WTC11 (cell line): ENCODE data around the gene LRRC8A. TPM values are rescaled to one million over a fixed set of nuclear protein-coding genes. Genes with fewer than 3 reads are reported as not detected.

Source experiments
- EMX1 ChIP-seq: fragments of 250-450 bp; sonication (Bioruptor Pico); IDR thresholded peaks from 2 replicates; pipeline ENCODE4 v1.8.0; 2021; ENCODE audit warnings: mild to moderate bottlenecking
- ERG ChIP-seq: fragments of 250-450 bp; sonication (Bioruptor Pico); IDR thresholded peaks from 2 replicates; pipeline ENCODE4 v1.8.0; 2021; ENCODE audit warnings: mild to moderate bottlenecking
- FOXK1 ChIP-seq: sonication (generic); formaldehyde crosslinking; IDR thresholded peaks from 2 replicates; pipeline ENCODE4 v1.8.0; 2022; ENCODE audit warnings: mild to moderate bottlenecking, moderate library complexity, missing genetic modification reagents
- KAT7 ChIP-seq: sonication (generic); formaldehyde crosslinking; IDR thresholded peaks from 2 replicates; pipeline ENCODE4 v1.8.1; 2023; ENCODE audit warnings: missing genetic modification reagents, mild to moderate bottlenecking, borderline replicate concordance
- NFATC4 ChIP-seq: fragments of 250-450 bp; sonication (Bioruptor Pico); IDR thresholded peaks from 2 replicates; pipeline ENCODE4 v1.9.0; 2021; ENCODE audit warnings: mild to moderate bottlenecking
- NR2C2 ChIP-seq: sonication (generic); formaldehyde crosslinking; IDR thresholded peaks from 2 replicates; pipeline ENCODE4 v1.8.0; 2022; ENCODE audit warnings: mild to moderate bottlenecking, missing genetic modification reagents
- NR3C1 ChIP-seq: sonication (generic); formaldehyde crosslinking; conservative IDR thresholded peaks from 2 replicates; pipeline ENCODE4 v1.8.1; 2023; ENCODE audit warnings: low read depth, mild to moderate bottlenecking, missing genetic modification reagents
- RELA ChIP-seq: sonication (generic); formaldehyde crosslinking; IDR thresholded peaks from 2 replicates; pipeline ENCODE4 v1.8.1; 2022; ENCODE audit warnings: missing genetic modification reagents, mild to moderate bottlenecking, borderline replicate concordance
- TP53 ChIP-seq: sonication (generic); formaldehyde crosslinking; IDR thresholded peaks from 2 replicates; pipeline ENCODE4 v1.8.1; 2023; ENCODE audit warnings: mild to moderate bottlenecking, missing genetic modification reagents
- ZNF219 ChIP-seq: sonication (generic); formaldehyde crosslinking; IDR thresholded peaks from 2 replicates; pipeline ENCODE4 v1.8.0; 2023; ENCODE audit warnings: missing genetic modification reagents, mild to moderate bottlenecking, borderline replicate concordance
- ZNF232 ChIP-seq: sonication (generic); formaldehyde crosslinking; IDR thresholded peaks from 2 replicates; pipeline ENCODE4 v1.8.0; 2022; ENCODE audit warnings: mild to moderate bottlenecking, missing genetic modification reagents
- ZSCAN18 ChIP-seq: fragments of 250-450 bp; sonication (Bioruptor Pico); IDR thresholded peaks from 2 replicates; pipeline ENCODE4 v2.1.2; 2022; ENCODE audit warnings: mild to moderate bottlenecking, moderate library complexity
- total RNA-seq: library from RNA; stranded (reverse); gene quantifications from 3 replicates; pipeline ENCODE4 v1.2.3, GENCODE V29; 2021
- TF ChIP-seq, protein P1 (sequence below): sonication (generic); formaldehyde crosslinking; IDR thresholded peaks from 2 replicates; pipeline ENCODE4 v1.8.0; 2022; ENCODE audit warnings: mild to moderate bottlenecking, missing genetic modification reagents
- TF ChIP-seq, protein P2 (sequence below): fragments of 250-450 bp; sonication (Bioruptor Pico); IDR thresholded peaks from 2 replicates; pipeline ENCODE4 v1.9.0; 2021; ENCODE audit warnings: mild to moderate bottlenecking
- TF ChIP-seq, protein P3 (sequence below): fragments of 200-600 bp; IDR thresholded peaks from 2 replicates; pipeline ENCODE4 v1.8.0; 2022; ENCODE audit warnings: antibody characterized with exemption
- TF ChIP-seq, protein P4 (sequence below): sonication (generic); formaldehyde crosslinking; IDR thresholded peaks from 2 replicates; pipeline ENCODE4 v1.8.0; 2022; ENCODE audit warnings: mild to moderate bottlenecking, missing genetic modification reagents
- TF ChIP-seq, protein P5 (sequence below): sonication (generic); formaldehyde crosslinking; IDR thresholded peaks from 2 replicates; pipeline ENCODE4 v1.8.0; 2022; ENCODE audit warnings: mild to moderate bottlenecking, missing genetic modification reagents
- TF ChIP-seq, protein P6 (sequence below): sonication (generic); formaldehyde crosslinking; IDR thresholded peaks from 2 replicates; pipeline ENCODE4 v1.8.1; 2023; ENCODE audit warnings: mild to moderate bottlenecking, missing genetic modification reagents, borderline replicate concordance
- TF ChIP-seq, protein P7 (sequence below): sonication (generic); formaldehyde crosslinking; IDR thresholded peaks from 2 replicates; pipeline ENCODE4 v1.8.1; 2022; ENCODE audit warnings: low read depth, missing genetic modification reagents, borderline replicate concordance
- TF ChIP-seq, protein P8 (sequence below): sonication (generic); formaldehyde crosslinking; IDR thresholded peaks from 2 replicates; pipeline ENCODE4 v1.8.1; 2023; ENCODE audit warnings: mild to moderate bottlenecking, missing genetic modification reagents

Gene LRRC8A
- total RNA-seq, 1 experiment from 2014 or later: 83.5 TPM

DNA sequence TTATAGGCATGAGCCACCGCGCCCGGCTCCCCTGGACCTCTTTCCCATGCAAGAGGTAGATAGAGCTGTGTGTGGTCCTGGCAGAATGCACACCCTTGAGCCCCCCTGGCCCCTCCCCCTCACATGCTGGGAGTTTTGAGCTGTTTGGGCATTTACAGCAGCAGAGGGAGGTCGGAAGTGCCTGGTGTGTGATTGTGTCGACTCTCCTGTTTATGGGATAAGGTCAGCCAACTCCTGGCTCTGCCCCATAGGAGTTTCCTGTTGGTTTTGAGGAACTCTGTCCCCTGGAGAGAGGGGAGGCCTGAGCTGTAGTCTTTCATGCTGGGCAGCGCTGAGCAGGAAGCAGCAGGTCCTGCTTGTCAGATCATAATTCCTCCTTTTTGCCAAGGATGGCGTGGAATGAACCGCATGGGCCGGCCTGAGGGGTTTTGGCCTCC is 6.0 kb downstream of the LRRC8A start (continued):
- TF ChIP-seq, protein P1, sequence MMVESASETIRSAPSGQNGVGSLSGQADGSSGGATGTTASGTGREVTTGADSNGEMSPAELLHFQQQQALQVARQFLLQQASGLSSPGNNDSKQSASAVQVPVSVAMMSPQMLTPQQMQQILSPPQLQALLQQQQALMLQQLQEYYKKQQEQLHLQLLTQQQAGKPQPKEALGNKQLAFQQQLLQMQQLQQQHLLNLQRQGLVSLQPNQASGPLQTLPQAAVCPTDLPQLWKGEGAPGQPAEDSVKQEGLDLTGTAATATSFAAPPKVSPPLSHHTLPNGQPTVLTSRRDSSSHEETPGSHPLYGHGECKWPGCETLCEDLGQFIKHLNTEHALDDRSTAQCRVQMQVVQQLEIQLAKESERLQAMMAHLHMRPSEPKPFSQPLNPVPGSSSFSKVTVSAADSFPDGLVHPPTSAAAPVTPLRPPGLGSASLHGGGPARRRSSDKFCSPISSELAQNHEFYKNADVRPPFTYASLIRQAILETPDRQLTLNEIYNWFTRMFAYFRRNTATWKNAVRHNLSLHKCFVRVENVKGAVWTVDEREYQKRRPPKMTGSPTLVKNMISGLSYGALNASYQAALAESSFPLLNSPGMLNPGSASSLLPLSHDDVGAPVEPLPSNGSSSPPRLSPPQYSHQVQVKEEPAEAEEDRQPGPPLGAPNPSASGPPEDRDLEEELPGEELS (CRISPR knock-in tag): peak; percentile 96
- TF ChIP-seq ERG (CRISPR knock-in tag): no peak
- TF ChIP-seq NFATC4 (CRISPR knock-in tag): no peak
- TF ChIP-seq, protein P2, sequence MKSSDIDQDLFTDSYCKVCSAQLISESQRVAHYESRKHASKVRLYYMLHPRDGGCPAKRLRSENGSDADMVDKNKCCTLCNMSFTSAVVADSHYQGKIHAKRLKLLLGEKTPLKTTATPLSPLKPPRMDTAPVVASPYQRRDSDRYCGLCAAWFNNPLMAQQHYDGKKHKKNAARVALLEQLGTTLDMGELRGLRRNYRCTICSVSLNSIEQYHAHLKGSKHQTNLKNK (CRISPR knock-in tag): no peak
- no peak for TF ChIP-seq NR3C1
- TF ChIP-seq, protein P3, sequence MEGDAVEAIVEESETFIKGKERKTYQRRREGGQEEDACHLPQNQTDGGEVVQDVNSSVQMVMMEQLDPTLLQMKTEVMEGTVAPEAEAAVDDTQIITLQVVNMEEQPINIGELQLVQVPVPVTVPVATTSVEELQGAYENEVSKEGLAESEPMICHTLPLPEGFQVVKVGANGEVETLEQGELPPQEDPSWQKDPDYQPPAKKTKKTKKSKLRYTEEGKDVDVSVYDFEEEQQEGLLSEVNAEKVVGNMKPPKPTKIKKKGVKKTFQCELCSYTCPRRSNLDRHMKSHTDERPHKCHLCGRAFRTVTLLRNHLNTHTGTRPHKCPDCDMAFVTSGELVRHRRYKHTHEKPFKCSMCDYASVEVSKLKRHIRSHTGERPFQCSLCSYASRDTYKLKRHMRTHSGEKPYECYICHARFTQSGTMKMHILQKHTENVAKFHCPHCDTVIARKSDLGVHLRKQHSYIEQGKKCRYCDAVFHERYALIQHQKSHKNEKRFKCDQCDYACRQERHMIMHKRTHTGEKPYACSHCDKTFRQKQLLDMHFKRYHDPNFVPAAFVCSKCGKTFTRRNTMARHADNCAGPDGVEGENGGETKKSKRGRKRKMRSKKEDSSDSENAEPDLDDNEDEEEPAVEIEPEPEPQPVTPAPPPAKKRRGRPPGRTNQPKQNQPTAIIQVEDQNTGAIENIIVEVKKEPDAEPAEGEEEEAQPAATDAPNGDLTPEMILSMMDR: no peak
- no peak for TF ChIP-seq TP53 (CRISPR knock-in tag)
- no peak for TF ChIP-seq ZSCAN18 (CRISPR knock-in tag)
- TF ChIP-seq RELA (CRISPR knock-in tag): no peak
- TF ChIP-seq NR2C2 (CRISPR knock-in tag): no peak
- TF ChIP-seq FOXK1 (CRISPR knock-in tag): peak; percentile 91
- TF ChIP-seq, protein P4, sequence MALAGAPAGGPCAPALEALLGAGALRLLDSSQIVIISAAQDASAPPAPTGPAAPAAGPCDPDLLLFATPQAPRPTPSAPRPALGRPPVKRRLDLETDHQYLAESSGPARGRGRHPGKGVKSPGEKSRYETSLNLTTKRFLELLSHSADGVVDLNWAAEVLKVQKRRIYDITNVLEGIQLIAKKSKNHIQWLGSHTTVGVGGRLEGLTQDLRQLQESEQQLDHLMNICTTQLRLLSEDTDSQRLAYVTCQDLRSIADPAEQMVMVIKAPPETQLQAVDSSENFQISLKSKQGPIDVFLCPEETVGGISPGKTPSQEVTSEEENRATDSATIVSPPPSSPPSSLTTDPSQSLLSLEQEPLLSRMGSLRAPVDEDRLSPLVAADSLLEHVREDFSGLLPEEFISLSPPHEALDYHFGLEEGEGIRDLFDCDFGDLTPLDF (CRISPR knock-in tag): no peak
- no peak for TF ChIP-seq EMX1 (CRISPR knock-in tag)
- TF ChIP-seq, protein P5, sequence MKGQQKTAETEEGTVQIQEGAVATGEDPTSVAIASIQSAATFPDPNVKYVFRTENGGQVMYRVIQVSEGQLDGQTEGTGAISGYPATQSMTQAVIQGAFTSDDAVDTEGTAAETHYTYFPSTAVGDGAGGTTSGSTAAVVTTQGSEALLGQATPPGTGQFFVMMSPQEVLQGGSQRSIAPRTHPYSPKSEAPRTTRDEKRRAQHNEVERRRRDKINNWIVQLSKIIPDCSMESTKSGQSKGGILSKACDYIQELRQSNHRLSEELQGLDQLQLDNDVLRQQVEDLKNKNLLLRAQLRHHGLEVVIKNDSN (CRISPR knock-in tag): no peak; the same call in 1 of the 2 replicates
- no peak for TF ChIP-seq KAT7 (CRISPR knock-in tag)
- TF ChIP-seq, protein P6, sequence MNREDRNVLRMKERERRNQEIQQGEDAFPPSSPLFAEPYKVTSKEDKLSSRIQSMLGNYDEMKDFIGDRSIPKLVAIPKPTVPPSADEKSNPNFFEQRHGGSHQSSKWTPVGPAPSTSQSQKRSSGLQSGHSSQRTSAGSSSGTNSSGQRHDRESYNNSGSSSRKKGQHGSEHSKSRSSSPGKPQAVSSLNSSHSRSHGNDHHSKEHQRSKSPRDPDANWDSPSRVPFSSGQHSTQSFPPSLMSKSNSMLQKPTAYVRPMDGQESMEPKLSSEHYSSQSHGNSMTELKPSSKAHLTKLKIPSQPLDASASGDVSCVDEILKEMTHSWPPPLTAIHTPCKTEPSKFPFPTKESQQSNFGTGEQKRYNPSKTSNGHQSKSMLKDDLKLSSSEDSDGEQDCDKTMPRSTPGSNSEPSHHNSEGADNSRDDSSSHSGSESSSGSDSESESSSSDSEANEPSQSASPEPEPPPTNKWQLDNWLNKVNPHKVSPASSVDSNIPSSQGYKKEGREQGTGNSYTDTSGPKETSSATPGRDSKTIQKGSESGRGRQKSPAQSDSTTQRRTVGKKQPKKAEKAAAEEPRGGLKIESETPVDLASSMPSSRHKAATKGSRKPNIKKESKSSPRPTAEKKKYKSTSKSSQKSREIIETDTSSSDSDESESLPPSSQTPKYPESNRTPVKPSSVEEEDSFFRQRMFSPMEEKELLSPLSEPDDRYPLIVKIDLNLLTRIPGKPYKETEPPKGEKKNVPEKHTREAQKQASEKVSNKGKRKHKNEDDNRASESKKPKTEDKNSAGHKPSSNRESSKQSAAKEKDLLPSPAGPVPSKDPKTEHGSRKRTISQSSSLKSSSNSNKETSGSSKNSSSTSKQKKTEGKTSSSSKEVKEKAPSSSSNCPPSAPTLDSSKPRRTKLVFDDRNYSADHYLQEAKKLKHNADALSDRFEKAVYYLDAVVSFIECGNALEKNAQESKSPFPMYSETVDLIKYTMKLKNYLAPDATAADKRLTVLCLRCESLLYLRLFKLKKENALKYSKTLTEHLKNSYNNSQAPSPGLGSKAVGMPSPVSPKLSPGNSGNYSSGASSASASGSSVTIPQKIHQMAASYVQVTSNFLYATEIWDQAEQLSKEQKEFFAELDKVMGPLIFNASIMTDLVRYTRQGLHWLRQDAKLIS (CRISPR knock-in tag): no peak
- TF ChIP-seq, protein P7, sequence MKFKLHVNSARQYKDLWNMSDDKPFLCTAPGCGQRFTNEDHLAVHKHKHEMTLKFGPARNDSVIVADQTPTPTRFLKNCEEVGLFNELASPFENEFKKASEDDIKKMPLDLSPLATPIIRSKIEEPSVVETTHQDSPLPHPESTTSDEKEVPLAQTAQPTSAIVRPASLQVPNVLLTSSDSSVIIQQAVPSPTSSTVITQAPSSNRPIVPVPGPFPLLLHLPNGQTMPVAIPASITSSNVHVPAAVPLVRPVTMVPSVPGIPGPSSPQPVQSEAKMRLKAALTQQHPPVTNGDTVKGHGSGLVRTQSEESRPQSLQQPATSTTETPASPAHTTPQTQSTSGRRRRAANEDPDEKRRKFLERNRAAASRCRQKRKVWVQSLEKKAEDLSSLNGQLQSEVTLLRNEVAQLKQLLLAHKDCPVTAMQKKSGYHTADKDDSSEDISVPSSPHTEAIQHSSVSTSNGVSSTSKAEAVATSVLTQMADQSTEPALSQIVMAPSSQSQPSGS: no peak
- TF ChIP-seq, protein P8, sequence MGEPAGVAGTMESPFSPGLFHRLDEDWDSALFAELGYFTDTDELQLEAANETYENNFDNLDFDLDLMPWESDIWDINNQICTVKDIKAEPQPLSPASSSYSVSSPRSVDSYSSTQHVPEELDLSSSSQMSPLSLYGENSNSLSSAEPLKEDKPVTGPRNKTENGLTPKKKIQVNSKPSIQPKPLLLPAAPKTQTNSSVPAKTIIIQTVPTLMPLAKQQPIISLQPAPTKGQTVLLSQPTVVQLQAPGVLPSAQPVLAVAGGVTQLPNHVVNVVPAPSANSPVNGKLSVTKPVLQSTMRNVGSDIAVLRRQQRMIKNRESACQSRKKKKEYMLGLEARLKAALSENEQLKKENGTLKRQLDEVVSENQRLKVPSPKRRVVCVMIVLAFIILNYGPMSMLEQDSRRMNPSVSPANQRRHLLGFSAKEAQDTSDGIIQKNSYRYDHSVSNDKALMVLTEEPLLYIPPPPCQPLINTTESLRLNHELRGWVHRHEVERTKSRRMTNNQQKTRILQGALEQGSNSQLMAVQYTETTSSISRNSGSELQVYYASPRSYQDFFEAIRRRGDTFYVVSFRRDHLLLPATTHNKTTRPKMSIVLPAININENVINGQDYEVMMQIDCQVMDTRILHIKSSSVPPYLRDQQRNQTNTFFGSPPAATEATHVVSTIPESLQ: no peak
- peak; percentile 79; the same call in 1 of the 2 replicates for TF ChIP-seq ZNF219 (CRISPR knock-in tag)
- TF ChIP-seq ZNF232 (CRISPR knock-in tag): peak; percentile 86; the same call in 1 of the 2 replicates
